AG04450 (cell line): ENCODE measurements around the gene LPIN3. TPM values are rescaled to one million over a fixed set of nuclear protein-coding genes. Genes with fewer than 3 reads are reported as not detected.

ENCODE experiments used
- CTCF ChIA-PET: fragments of 300-600, 350-600 bp; formaldehyde crosslinking; extraction: SDS; loops from one replicate; lab custom pipeline; 2022; ENCODE audit warnings: antibody characterized with exemption, inconsistent platforms; lab: Charles Lee
- POLR2A ChIA-PET: fragments of 350-600 bp; formaldehyde crosslinking; extraction: SDS; loops from one replicate; lab custom pipeline; 2021; ENCODE audit warnings: antibody characterized with exemption, inconsistent platforms; lab: Yijun Ruan, JAX
- DNase-seq: peaks from one replicate; pipeline ENCODE4 v3.0.0-alpha.2; 2011; ENCODE audit warnings: low read depth, low spot score
- H3K27ac ChIP-seq: one replicate; pipeline ENCODE4 v1.5.1; 2012; ENCODE audit warnings: low read depth, low read length, control low read depth
- H3K27me3 ChIP-seq: one replicate; pipeline ENCODE4 v1.6.0; 2012; ENCODE audit warnings: low read length; ENCODE audit not compliant: control insufficient read depth, insufficient read depth
- H3K4me3 ChIP-seq: 2 replicates; pipeline ENCODE4 v1.5.1; 2011; ENCODE audit warnings: mild to moderate bottlenecking, low read depth, low read length, control low read depth
- H3K9me3 ChIP-seq: 2 replicates; pipeline ENCODE4 v1.5.1; 2012; ENCODE audit warnings: low read length; ENCODE audit not compliant: control insufficient read depth, insufficient read depth
- CTCF ChIP-seq: IDR thresholded peaks from 2 replicates; pipeline ENCODE4 v1.5.1; 2011; ENCODE audit warnings: low read depth, low read length, control low read depth, inconsistent platforms
- polyA plus RNA-seq: library from polyadenylated mRNA; depleted of rRNA; stranded (reverse); fragments of >200 nt; gene quantifications from 2 replicates; pipeline ENCODE4 v1.2.3, GENCODE V29; 2011

Gene LPIN3
- polyA plus RNA-seq, 1 experiment, result 1.2 TPM

- Histone ChIP-seq H3K9me3 (no peaks in the 10 kb centered on the region; the same call in 1 of the 2 replicates), H3K27ac (no peak overlapping the region), H3K27me3 (no peaks in the 10 kb centered on the region), H3K4me3 (no peak overlapping the region)
- ChIA-PET POLR2A (no interaction called here), CTCF (interaction anchor here (1.5 kb wide), 1 partner anchor 161 kb away, joined by 4 read pairs; no protein-coding TSS in a partner anchor)
- DNase-seq, result no peak
- TF ChIP-seq CTCF, result no peak
Measured at GRCh38 chr20:41335591-41335990, 5.0 kb upstream of the LPIN3 start.

GRCh38 chr20:41336711-41337492 is 3.7 kb upstream of the LPIN3 start:
- ChIA-PET POLR2A (no interaction called here), CTCF (interaction anchor here (0.9 to 6.7 kb wide), 4 partner anchors 11 to 162 kb away, joined by 3 to 170 read pairs (median 6); no protein-coding TSS in a partner anchor)
- Histone ChIP-seq H3K27me3 (no peaks in the 10 kb centered on the region), H3K4me3 (no peak overlapping the region), H3K27ac (no peak overlapping the region), H3K9me3 (no peaks in the 10 kb centered on the region; the same call in 1 of the 2 replicates)
- no peak for DNase-seq
- TF ChIP-seq CTCF, result no peak

GRCh38 chr20:41339957-41340326 is 679 bp upstream of the LPIN3 start:
- ChIA-PET CTCF (interaction anchor here (0.6 to 6.7 kb wide), 49 partner anchors 8 to 888 kb away, joined by 3 to 170 read pairs (median 5); partner anchors contain the start of gene PLCG1), POLR2A (interaction anchor here (0.7 to 1.9 kb wide), 4 partner anchors 10 to 205 kb away, joined by 4 to 7 read pairs (median 5); no protein-coding TSS in a partner anchor)
- Histone ChIP-seq H3K27me3 (no peaks in the 10 kb centered on the region), H3K4me3 (peak overlapping the region; percentile 49), H3K9me3 (no peaks in the 10 kb centered on the region; the same call in 1 of the 2 replicates), H3K27ac (peak overlapping the region; percentile 47)
- peak; percentile 94 for TF ChIP-seq CTCF
- DNase-seq, result no peak

GRCh38 chr20:41342474-41343464 is 2.1 kb downstream of the LPIN3 start:
- TF ChIP-seq CTCF, result no peak
- ChIA-PET CTCF (interaction anchor here (1.5 to 6.7 kb wide), 2 partner anchors 168 to 170 kb away, joined by 4 to 170 read pairs; no protein-coding TSS in a partner anchor), POLR2A (no interaction called here)
- no peak for DNase-seq
- no peak overlapping the region for H3K4me3 ChIP-seq
- H3K27me3 ChIP-seq, result no peaks in the 10 kb centered on the region
- no peaks in the 10 kb centered on the region; the same call in 1 of the 2 replicates for H3K9me3 ChIP-seq
- H3K27ac ChIP-seq, result no peak overlapping the region
